CD4-positive, alpha-beta T cell (primary cell): ENCODE measurements around the gene SLC24A4. TPM values are rescaled to one million over a fixed set of nuclear protein-coding genes. Genes with fewer than 3 reads are reported as not detected.

Source experiments
- ATAC-seq: fragments of 200-7000 bp; cut with Tn5 transposase; one replicate; pipeline ENCODE4 v1.10.0; 2022; ENCODE audit warnings: mild to moderate bottlenecking; ENCODE audit not compliant: poor library complexity
- CTCF ChIA-PET: fragments of 350-600 bp; sonication (Branson Sonifier 250); formaldehyde crosslinking; loops from one replicate; lab custom pipeline; 2021; ENCODE audit warnings: antibody characterized with exemption, inconsistent platforms; lab: Charles Lee
- POLR2A ChIA-PET: fragments of 350-600 bp; sonication (Branson Sonifier 250); formaldehyde crosslinking; loops from one replicate; lab custom pipeline; 2021; ENCODE audit warnings: antibody characterized with exemption, inconsistent platforms; lab: Charles Lee
- DNase-seq, 14 experiments: peaks; one replicate each; pipeline ENCODE4 v3.0.0-alpha.2; 2013 to 2020; ENCODE audit warnings: mixed read lengths in 2 of 14
- H3K27ac ChIP-seq, 2 donors: one replicate each; pipeline versions ENCODE4 v1.5.1 to v1.7.0; 2013; ENCODE audit warnings: low read length in 2 of 2, low read depth in 1 of 2, mild to moderate bottlenecking in 1 of 2
- H3K27me3 ChIP-seq, 2 experiments: 1 replicate in 1 of 2; 2 replicates in 1 of 2; pipeline versions ENCODE4 v1.6.1 to v1.7.0; 2013; ENCODE audit warnings: low read length in 2 of 2, control low read depth in 1 of 2, mild to moderate bottlenecking in 1 of 2, moderate library complexity in 1 of 2; ENCODE audit not compliant: insufficient read depth in 2 of 2, control insufficient read depth in 1 of 2
- H3K36me3 ChIP-seq: one replicate; pipeline ENCODE4 v1.6.1; 2013; ENCODE audit warnings: low read length, control low read depth; ENCODE audit not compliant: insufficient read depth
- H3K4me1 ChIP-seq: one replicate; pipeline ENCODE4 v1.6.1; 2013; ENCODE audit warnings: low read length, control low read depth; ENCODE audit not compliant: insufficient read depth
- H3K4me3 ChIP-seq: one replicate; pipeline ENCODE4 v1.5.1; 2013; ENCODE audit warnings: mild to moderate bottlenecking, low read length, moderate library complexity
- H3K9me3 ChIP-seq, 2 experiments: 1 replicate in 1 of 2; 2 replicates in 1 of 2; pipeline versions ENCODE4 v1.6.1 to v1.7.0; 2013; ENCODE audit warnings: low read length in 2 of 2, mild to moderate bottlenecking in 2 of 2, control low read depth in 1 of 2, moderate library complexity in 1 of 2; ENCODE audit not compliant: control insufficient read depth in 1 of 2, insufficient read depth in 1 of 2
- H3K27ac Mint-ChIP-seq: one replicate; pipeline ENCODE4 v1.8.0; 2020; ENCODE audit warnings: mixed read lengths
- H3K27me3 Mint-ChIP-seq: one replicate; pipeline ENCODE4 v1.8.0; 2021; ENCODE audit warnings: mixed read lengths
- H3K36me3 Mint-ChIP-seq: one replicate; pipeline ENCODE4 v1.8.0; 2021; ENCODE audit warnings: low read depth, mixed read lengths
- H3K4me1 Mint-ChIP-seq: one replicate; pipeline ENCODE4 v1.8.0; 2021; ENCODE audit warnings: low read depth, mixed read lengths
- H3K4me3 Mint-ChIP-seq: one replicate; pipeline ENCODE4 v1.8.0; 2020; ENCODE audit warnings: mild to moderate bottlenecking, mixed read lengths
- H3K9me3 Mint-ChIP-seq: one replicate; pipeline ENCODE4 v1.8.0; 2020; ENCODE audit warnings: mixed read lengths
- CTCF ChIP-seq: fragments of 200-600 bp; IDR thresholded peaks from one replicate; pipeline ENCODE4 v1.8.0; 2022; ENCODE audit warnings: antibody characterized with exemption, mild to moderate bottlenecking
- intact Hi-C, 2 experiments: fragments of 100-400 bp; cut with DNase I in 1 of 2; cut with micrococcal nuclease in 1 of 2; formaldehyde crosslinking; loops; one replicate each; pipeline versions ENCODE4 v1.15.1 to v1.9.0; 2023 to 2025; cut with DNase I, micrococcal nuclease
- total RNA-seq, 174 experiments: library from RNA in 2 of 174; stranded (reverse) in 2 of 174; gene quantifications; one replicate each; pipeline ENCODE4 v1.2.3 and lab custom pipeline; 2021 to 2026

The SLC24A4 gene
- total RNA-seq, 2 experiments from 2014 or later = 0.11 to 0.19 TPM

- no peak for TF ChIP-seq CTCF
- ATAC-seq (no peak), DNase-seq (peak in 1 of 14 experiments; percentile 47)
- Histone ChIP-seq H3K36me3 (no peaks in the 10 kb centered on the region), H3K9me3 (no peaks in the 10 kb centered on the region), H3K27me3 (no peaks in the 10 kb centered on the region), H3K27ac (no peak overlapping the region), H3K4me3 (no peak overlapping the region), H3K4me1 (peaks cover 4% of the 10 kb centered on the region)
- Mint-ChIP-seq H3K4me1 (no peaks in the 10 kb centered on the region), H3K27me3 (no peaks in the 10 kb centered on the region), H3K4me3 (no peak overlapping the region), H3K9me3 (no peaks in the 10 kb centered on the region), H3K27ac (no peak overlapping the region), H3K36me3 (no peaks in the 10 kb centered on the region)
- ChIA-PET POLR2A (no interaction called here), CTCF (no interaction called here)
- intact Hi-C loops = no loop called here
Measured at GRCh38 chr14:92494512-92494911, 171.5 kb downstream of the SLC24A4 start.

- H3K27ac ChIP-seq = no peak overlapping the region
- ChIA-PET CTCF (no interaction called here), POLR2A (no interaction called here)
- H3K4me1 ChIP-seq = peaks cover 4% of the 10 kb centered on the region
- Mint-ChIP-seq H3K4me3 (no peak overlapping the region), H3K9me3 (no peaks in the 10 kb centered on the region), H3K27ac (no peak overlapping the region), H3K36me3 (no peaks in the 10 kb centered on the region), H3K27me3 (no peaks in the 10 kb centered on the region), H3K4me1 (no peaks in the 10 kb centered on the region)
- H3K27me3 ChIP-seq = no peaks in the 10 kb centered on the region
- DNase-seq (peak in 2 of 14 experiments; percentile 64 to 75), ATAC-seq (no peak)
- H3K36me3 ChIP-seq = no peaks in the 10 kb centered on the region
- no peak for TF ChIP-seq CTCF
- H3K9me3 ChIP-seq = no peaks in the 10 kb centered on the region
- no peak overlapping the region for H3K4me3 ChIP-seq
- intact Hi-C loops = no loop called here
Measured at GRCh38 chr14:92495027-92495426, 172.1 kb downstream of the SLC24A4 start.

- DNase-seq = no peak
- Mint-ChIP-seq H3K4me1 (no peaks in the 10 kb centered on the region), H3K9me3 (no peaks in the 10 kb centered on the region), H3K36me3 (no peaks in the 10 kb centered on the region), H3K27ac (no peak overlapping the region), H3K4me3 (no peak overlapping the region), H3K27me3 (no peaks in the 10 kb centered on the region)
- no peak overlapping the region for H3K27ac ChIP-seq
- no peak for ATAC-seq
- H3K4me1 ChIP-seq = no peaks in the 10 kb centered on the region
- ChIA-PET POLR2A (no interaction called here), CTCF (no interaction called here)
- intact Hi-C loops = no loop called here
- TF ChIP-seq CTCF = no peak
- no peaks in the 10 kb centered on the region for H3K27me3 ChIP-seq
- no peak overlapping the region for H3K4me3 ChIP-seq
- no peaks in the 10 kb centered on the region for H3K36me3 ChIP-seq
- peaks cover 0 to 3% of the 10 kb centered on the region in 2 experiments for H3K9me3 ChIP-seq
Measured at GRCh38 chr14:92496191-92496857, 173.4 kb downstream of the SLC24A4 start.
